Measurements from ENCODE around the gene PPP6R1. TPM values are rescaled to one million over a fixed set of nuclear protein-coding genes. Genes with fewer than 3 reads are reported as not detected.
"Not testable (repeated sequence)": the region's sequence is repeated elsewhere in the genome, so short reads cannot be mapped to it uniquely, and the experiment has no call there.

The PPP6R1 gene
- total RNA-seq, 1 donor from 2014 or later: 10.4 TPM

DNA sequence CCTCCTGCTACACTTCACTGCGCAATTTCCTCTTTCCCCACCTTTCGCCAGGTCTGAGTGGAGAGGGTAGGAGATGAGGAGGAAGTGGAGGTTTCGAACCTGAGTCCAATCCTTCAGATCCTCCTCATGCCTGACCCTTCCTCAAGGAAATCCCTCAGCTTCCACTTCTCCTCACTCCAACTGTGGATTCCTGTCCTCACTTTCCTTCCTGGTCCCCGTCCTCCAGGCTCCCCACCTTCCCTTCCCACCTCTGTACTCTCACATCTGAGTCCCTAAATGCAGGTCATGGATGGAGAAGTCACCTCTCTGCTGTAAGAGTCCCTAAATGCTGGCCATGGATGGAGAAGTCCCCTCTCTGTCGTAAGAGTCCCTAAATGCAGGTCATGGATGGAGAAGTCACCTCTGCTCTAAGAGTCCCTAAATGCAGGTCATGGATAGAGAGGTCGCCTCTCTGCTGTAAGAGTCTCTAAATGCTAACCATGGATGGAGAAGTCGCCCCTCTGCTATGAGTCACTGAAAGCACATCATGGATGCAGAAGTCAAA, 33.3 kb downstream of the PPP6R1 start:
- DNase-seq (ENCODE audit: low spot score): no peak

DNA sequence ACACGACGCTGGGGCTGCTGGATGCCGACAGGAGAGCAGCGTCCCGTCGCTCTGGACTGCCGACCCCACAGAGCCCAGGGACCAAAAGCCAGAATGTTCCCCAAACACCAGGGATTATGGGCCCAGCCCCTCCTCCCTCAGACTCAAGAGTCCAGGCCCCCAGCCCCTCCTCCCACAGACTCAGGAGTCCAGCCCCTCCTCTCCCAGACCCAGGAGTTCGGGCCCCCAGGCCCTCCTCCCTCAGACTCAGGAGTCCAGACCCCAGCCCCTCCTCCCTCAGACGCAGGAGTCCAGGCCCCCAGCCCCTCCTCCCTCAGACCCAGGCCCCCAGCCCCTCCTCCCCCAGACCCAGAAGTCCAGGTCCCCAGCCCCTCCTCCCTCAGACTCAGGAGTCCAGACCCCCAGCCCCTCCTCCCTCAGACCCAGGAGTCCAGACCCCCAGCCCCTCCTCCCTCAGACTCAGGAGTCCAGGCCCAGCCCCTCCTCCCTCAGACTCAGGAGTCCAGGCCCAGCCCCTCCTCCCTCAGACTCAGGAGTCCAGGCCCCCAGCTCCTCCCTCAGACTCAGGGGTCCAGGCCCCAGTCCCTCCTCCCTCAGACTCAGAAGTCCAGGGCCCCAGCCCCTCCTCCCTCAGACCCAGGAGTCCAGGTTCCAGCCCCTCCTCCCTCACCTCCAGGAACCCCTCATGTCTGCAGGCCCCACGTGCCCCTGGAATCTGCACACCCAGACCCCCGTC, 34.0 kb downstream of the PPP6R1 start:
- DNase-seq (ENCODE audit: low spot score): not testable (repeated sequence)

DNA sequence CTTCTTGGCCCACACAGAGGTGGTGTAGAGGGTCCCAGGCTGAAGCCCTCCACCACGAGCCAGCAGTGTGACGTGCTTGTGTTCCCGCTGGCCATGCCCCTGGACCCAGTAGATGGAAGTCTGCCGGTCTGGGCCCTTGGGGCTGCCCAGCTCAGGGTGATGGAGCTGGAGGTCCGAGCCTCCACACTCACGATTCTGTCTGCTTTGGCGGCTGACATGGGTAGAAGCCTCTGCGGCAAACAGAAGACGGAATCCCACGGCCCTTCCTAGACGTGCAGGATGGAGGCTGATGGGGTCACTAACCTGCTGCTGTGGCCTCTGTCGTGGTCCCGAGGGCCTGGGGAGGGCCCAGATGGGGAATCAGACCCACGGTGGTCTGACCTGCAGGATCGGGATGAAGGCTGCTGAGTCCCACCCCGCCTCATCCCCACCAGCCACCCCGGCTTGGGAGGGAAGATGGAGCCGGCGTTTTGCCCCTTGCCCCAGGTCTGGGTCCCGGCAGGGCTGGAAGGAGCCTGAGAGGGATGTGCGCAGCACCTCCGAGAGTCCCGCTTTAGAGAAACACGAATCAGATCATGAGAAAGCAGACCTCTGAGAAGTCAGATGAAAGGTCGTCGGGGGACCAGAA, 34.7 kb downstream of the PPP6R1 start:
- DNase-seq (ENCODE audit: low spot score): no peak

DNA sequence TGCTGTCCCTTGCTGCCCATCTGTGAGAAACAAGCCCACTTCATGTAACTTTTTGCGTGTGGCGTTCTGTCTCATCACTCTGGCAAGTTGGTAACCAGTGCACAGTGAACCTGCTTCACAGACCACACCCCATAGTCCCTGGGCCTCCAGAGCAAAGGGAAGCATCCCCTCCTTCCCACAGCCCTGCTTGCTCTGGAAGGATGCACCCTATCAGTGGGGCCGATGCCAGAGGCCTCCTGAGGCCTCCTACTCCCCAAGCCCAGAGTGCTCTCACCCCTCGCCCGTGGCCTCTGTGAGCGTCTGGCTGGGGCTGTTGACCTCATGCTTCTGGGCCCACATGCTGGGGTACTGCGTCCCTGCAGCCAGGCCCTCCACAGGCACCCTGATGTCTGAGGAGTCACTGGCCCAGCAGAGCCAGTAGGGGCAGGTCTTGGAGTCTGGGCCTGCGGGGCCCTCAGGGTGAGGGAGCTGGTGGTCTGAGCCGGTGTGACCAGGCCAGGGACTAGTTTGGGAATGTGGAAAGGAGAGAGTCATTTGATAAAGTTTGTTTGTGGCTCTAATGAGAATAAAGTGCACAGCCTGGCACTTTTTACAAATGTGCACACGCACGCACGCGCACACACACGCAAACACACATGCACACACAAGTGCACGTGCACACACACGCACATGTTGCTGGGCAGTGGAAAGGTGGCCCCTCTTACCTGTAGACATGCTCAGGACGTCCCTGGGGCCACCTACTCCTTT, 35.4 kb downstream of the PPP6R1 start:
- no peak for DNase-seq (ENCODE audit: low spot score)

DNA sequence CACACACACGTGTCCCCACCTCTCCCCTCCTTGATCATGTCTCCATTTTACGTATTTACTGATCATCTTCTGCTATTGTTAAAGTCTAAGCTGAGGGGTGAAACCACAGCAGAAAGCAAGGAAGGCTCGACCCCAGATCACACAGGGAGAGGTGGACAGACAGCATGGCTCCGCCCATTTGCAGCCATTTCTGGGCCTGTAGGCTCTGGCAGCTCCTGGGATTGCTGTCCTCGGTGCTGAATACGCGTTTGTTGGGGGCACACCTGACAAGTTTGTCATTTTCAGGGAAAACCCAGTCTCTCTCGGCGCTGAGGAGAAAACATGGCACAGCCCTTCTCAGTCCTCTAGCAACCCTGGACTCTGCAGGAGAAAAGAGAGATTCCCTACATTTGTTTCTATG, 38.3 kb downstream of the PPP6R1 start:
- DNase-seq (ENCODE audit: low spot score): no peak

DNA sequence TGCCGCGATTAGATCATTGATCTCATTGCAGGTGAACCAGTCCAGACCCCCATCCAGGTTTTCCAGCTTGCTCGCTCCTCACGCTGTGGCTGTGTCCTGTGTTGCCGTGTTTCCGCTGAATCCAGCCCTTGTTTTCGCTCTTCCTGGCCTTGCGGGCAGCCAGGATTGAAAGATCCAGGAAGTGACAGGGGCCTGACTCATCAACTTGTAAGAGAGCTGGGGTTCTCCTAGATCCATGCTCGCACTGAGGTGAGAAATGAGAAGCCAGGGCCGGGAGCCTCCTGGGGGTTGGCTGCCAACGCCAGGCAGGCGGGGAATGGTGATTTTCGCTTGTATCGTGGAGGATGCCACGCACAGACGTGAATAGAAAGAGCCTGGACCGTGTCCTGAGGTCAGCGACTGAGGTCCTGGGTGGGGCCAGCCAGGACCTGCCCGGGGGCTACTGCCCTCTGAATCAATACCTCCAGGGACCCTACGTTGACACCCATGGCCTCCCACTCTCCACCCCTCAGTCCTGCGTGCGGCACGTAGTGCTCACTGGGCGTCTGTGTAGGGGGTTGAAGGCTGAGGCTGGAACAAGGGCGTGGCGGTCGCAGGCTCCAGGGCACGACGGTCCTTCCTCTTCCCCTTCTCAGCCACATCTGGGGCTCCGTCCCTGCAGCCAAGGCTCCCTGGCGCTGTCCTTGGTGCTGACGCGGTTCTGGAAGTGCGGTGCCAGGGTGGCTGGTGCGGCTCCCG, 42.2 kb downstream of the PPP6R1 start:
- DNase-seq (ENCODE audit: low spot score): peak; percentile 95

DNA sequence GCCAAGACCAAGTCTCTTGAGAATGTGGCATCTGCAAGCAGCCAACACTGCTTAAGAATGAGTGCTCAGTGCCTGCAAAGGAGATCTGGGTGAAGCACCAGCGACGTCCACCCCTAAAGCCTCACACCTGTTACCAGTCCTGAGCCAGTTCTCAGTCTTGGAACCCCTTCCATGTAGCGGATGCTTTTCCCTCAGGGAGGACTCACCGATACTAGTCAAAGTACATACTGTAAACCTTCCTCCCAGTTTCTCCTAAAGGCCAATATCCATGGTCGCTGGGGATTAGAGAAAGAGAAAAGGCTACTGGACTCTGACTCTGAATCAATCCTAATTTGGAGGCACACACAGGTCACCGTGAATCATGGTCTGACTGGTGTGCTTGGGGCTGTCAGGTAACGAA, 45.3 kb downstream of the PPP6R1 start:
- no peak for DNase-seq (ENCODE audit: low spot score)

DNA sequence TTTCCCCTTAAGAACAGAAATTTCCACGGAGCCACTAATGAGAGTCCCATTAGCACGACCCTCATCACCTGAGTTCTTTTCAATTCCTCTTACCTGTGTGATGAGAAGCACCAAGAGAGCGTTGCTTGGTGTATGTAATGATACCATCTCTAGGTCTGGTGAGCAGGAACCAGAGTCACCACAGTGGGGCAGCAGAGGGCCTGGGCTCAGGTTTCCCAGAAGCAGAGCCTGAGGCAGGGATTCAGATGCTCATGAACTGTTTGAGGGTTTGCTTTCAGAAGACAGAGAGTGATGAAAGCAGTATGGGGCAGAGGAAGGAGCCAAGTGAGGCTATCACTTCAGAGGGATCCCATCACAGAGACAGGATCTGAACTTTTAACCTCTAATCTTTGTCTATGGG, 46.4 kb downstream of the PPP6R1 start:
- DNase-seq (ENCODE audit: low spot score): no peak

DNA sequence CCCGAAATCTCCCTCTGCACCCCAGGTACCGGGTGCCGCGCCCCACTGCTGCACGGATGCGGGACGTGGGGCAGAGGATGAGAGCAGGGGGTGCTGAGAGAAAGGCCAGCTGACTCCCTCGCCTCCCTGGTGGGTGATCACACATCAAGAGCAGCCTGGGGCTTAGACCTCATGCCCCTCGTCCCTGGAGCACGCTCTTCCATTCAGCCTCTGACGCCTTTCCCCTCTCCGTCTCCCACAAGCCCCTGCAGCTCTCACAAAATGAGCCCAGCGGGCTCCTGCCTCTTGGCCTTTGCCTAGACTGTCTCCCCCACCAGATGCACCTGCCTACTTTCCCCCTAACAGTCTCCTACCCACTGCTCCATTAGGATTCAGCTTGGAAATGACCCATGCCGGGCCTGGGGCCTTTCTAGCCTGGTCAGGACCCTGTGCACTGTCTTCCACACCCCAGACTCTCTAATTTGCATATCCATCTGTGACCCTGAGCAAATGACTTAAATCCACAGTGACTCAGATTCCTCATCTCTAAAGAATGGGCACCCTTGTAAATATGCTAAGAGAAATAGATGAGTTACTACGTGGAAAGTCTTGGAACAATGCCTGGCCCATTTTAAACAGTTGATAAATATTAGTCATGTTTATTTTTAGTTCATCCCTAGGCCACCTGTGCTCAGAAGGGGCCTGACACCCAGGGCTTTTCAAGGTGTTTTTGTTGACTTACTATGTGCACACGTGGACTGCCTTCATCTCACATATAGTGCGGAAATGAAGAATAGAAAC, 48.9 kb downstream of the PPP6R1 start:
- DNase-seq (ENCODE audit: low spot score): no peak

DNA sequence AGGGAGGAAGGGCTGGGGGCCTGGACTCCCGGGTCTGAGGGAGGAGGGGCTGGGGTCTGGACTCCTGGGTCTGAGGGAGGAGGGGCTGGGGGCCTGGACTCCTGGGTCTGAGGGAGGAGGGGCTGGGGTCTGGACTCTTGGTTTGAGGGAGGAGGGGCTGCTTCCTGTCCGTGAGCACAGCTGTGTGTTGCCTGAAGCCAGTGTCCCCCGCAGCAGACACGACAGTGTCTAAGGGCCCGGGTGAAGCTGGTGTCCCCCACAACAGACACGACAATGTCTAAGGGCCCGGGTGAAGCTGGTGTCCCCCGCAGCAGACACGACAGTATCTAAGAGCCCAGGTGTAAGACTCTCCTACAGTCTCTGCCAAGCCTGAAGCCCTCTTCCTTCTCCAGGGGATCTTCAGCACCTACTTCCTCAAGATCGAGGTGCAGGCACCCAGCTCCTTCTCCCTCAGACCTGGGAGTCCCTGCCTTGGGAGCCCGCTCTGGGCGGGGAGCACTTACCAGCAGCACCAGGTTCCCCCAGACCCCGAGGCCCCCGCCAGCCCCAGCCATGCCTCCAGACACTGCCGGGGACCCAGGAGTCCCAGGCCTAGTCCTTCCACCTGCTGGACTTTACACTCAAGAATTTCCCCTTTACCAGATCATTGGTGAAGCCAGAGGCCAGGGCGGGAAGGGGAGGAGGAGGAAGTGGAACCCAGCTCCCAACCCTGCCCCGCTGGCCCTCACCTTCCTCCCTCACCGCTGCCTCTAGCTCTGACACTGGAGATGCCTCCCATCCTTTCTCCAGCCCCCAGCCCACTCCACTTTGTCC, 49.7 kb downstream of the PPP6R1 start, which contains the start of gene PTPRH:
Gene PTPRH, minus strand, starts transcription at position 622 of the 813 bp plus-strand sequence. Its CDS starts 68 bp downstream, at position 554.
- no peak for DNase-seq (ENCODE audit: low spot score)

DNA sequence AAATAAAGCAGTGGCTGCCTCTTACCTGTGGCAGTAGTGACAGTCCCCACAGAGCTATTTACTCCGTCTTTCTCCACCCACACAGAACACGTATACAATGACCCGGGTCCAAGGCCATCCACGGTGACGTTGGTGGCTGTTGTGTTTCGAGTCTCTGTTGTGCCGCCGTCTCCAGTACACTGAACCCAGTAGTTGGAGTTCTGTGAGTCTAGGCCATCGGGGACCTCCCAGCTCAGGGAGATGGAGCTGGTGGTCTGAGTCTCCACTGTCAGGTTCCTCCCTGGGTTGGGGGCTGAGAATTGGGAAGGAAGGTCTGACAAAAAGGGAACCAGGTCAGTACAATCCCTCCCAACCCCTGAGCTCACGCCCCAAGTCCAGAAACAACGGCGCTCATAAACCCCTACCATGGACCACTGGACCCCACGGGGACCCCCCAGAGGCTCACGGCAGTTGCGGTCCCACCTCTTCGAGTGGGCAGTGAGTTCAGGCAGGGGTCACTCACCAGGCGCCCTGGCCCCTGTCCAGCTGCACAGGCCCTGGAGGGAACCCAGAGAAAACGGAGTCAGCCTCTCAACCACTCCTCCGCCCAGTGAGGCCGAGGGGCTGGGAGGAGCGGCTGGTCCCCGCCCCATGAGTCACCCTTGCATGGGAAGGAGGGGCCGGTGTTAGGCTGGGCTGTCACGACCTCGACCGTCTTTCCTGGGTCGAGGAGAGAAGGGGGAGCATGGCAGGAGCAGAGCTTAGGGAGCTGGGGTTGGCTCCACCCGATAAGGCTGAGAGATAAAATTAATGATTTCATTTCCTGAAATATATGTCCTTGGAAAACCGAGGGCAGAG, 51.9 kb downstream of the PPP6R1 start:
- peak; percentile 94 for DNase-seq (ENCODE audit: low spot score)

DNA sequence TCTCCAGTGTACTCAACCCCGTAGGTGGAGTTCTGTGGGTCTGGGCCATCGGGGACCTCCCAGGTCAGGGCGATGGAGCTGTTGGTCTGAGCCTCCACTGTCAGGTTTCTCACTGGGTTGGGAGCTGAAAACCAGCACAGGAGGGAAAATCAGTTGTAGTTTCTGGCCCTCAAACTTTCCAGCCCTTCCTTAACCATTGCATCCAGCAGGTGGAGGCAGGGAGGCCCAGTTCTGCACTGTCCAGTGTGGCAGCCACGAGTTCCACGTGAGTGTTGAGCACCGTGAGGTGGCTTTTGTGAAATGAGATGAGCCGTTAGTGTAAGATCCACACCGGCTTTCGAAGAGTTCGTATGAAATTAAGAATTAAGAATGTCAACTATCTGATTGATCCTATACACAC, 56.6 kb downstream of the PPP6R1 start:
- DNase-seq (ENCODE audit: low spot score): not testable (repeated sequence)

DNA sequence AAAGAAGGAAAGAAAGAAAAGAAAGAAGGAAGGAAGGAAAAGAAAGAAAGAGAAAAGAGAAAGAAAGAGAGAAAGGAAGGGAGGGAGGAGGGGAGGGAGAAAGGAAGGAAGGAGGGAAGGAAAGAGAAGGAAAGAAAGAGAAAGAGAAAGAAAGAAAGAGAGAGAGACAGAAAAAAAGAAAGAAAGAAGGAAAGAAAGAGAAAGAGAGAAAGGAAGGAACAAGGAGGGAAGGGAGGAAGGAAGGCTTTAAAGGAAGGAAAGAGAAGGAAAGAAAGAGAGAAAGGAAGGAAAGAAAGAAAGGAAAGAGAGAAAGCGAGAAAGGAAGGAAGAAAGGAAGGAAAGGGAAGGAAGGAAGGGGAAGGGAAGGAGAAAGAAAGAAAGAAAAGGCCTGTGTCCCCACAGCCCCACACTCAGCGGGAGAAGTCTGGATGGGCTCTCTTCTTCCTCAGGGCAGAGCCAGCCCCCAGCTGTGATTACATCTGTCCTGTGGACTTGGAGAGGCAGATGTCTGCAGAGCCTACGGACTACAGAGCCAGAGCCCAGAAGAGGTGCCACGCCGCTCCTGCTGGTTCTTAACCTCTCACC, 59.1 kb downstream of the PPP6R1 start:
- DNase-seq (ENCODE audit: low spot score): no peak

DNA sequence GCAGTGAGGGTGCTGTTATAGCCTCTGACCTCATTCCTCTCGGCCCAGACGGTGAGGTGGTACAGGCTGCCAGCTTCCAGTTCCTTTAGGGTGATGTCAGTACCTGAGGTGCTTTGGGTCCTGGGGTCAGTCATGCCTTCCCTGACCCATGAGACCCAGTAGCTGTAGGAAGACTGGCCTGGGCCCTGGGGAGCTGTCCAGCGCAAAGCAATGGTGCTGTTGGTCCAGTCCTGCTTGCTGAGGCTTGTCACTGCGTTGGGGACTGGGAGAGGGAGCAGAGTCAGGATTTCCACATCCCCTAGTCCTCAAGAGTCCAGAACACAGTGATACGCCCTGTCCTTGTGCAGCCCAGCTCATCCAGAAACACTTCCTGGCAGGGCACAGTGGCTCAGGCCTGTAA, 60.2 kb downstream of the PPP6R1 start:
- DNase-seq (ENCODE audit: low spot score): no peak

DNA sequence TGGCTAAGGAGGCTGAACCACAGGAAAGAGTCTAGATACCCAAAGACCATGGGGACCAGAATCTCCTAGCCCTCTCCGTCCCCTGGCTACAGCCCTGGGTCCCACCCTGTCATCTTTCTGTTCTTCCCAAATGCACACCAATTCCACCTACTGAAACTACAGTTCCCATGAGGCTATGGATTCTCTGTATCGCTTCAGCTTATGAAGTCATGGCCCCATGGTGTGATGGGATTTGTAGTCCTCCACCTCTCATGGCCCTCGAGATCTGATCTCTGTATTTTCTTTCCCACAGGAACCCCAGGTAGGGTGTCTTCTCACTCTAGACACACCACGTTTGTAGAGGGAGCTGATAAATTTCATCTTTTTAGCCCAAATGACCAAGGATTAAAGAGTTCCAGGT, 61.3 kb downstream of the PPP6R1 start:
- no peak for DNase-seq (ENCODE audit: low spot score)

DNA sequence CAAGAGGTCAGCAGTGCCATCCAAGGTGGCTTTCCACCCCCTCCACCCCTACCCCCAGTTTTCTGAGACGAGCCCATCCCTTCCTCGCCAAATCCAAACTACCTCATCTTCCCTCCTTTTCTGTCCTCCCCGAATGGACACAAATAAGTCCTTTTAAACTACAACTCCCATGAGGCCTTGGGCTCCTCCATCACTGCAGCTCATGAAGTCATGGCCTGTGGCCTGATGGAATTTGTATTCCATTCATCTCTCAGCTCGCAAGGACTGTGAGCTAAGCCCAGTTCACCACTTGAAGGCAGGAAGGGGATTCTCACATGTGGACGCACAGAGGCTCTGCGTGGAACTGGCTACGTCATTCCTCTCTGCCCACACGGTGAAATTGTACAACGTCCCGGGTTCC, 62.0 kb downstream of the PPP6R1 start:
- no peak for DNase-seq (ENCODE audit: low spot score)

DNA sequence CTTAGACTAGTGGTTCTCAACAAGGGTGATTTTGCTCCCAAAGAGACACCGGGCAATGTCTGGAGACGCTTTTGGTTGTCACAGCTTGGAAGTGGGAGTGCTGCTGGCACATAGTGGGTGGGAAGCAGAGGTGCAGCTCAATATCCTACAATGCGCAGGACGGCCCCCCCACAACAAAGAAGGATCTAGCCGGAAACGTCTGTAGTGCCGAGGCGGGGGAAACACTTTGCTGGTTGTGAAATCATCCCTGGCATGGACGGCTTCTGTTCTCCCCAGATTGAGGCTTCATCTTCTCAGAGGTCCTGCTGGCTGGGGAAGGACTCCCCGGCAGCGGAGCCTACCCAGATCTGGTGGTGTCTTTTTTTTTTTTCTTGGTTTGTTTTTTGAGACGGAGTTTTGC, 65.3 kb downstream of the PPP6R1 start:
- DNase-seq (ENCODE audit: low spot score): no peak

DNA sequence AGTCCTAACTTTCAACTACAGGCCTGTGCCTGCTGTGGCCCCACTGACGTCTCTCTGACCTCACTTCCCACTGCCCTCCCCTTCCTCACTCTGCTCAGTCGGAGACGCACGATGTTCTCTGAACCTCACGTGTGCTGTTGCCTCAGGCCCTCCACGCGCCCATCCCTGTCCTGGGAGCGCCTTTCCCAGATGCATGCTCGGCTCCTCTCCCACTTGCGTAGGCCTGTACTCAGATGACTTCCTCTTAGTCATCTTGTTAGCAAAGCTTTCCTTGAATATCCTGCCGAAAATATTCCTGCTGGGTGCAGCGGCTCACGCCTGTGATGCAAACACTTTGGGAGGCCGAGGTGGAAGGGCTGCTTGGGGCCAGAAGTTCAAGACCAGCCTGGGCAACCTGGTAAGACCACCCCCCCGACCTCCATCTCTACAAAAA, 69.4 kb downstream of the PPP6R1 start:
- no peak for DNase-seq (ENCODE audit: low spot score)

DNA sequence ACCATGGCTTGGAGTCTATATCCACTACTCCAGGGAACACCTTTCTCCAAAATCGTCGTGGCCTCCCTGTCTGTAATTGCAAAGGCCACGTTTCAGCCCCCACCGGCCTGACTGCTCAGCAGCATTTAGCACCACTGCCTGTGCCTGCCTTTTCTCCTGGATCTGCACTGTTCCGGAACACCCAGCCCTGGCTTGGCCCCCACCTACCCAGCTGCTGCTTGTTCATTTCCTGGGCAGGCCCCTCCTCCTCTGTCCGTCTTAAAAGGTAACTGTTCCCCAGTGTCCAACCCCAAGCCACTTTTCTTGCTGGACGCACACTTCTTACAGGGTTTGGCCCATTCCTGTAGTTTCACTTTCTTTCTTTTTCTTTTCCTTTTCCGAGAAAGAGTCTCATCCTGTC, 70.2 kb downstream of the PPP6R1 start:
- no peak for DNase-seq (ENCODE audit: low spot score)

All from umbilical cord (tissue), 2 donors.